DMS53 treated with DMSO at 0.1 percent for 48 hours (cell line): ENCODE data around the gene DHCR7.
A peak's percentile ranks its signal among the peaks of the same experiment; 100 is the strongest.

Source experiments
- DNase-seq: peaks from one replicate; lab custom pipeline; 2025; ENCODE audit not compliant: unreplicated experiment; lab: John Stamatoyannopoulos, UW

The DHCR7 gene

GRCh38 chr11:71420455-71421241 is 27.5 kb downstream of the DHCR7 start:
- DNase-seq = peak; percentile 93

GRCh38 chr11:71418643-71419042 is 29.6 kb downstream of the DHCR7 start:
- DNase-seq = no peak

GRCh38 chr11:71414645-71415044 is 33.5 kb downstream of the DHCR7 start:
- no peak for DNase-seq

GRCh38 chr11:71410363-71410966 is 37.7 kb downstream of the DHCR7 start:
- DNase-seq = no peak

GRCh38 chr11:71408826-71409225 is 39.4 kb downstream of the DHCR7 start:
- DNase-seq = no peak

GRCh38 chr11:71407356-71407755 is 40.8 kb downstream of the DHCR7 start:
- no peak for DNase-seq

GRCh38 chr11:71406681-71407080 is 41.5 kb downstream of the DHCR7 start:
- DNase-seq = peak; percentile 62

- DNase-seq = no peak
These were observed 44.0 kb downstream of the DHCR7 start for GRCh38 chr11:71404209-71404608.

- no peak for DNase-seq
These were observed 45.3 kb downstream of the DHCR7 start for GRCh38 chr11:71402878-71403277.

GRCh38 chr11:71400216-71400615 is 48.0 kb downstream of the DHCR7 start:
- no peak for DNase-seq

GRCh38 chr11:71399341-71399740 is 48.9 kb downstream of the DHCR7 start:
- no peak for DNase-seq

GRCh38 chr11:71397961-71398360 is 50.2 kb downstream of the DHCR7 start:
- no peak for DNase-seq

- no peak for DNase-seq
These were observed 50.8 kb downstream of the DHCR7 start for GRCh38 chr11:71397331-71397860.

- no peak for DNase-seq
These were observed 51.6 kb downstream of the DHCR7 start for GRCh38 chr11:71396548-71397123.

- no peak for DNase-seq
These were observed 52.4 kb downstream of the DHCR7 start for GRCh38 chr11:71395774-71396173.

- no peak for DNase-seq
These were observed 53.0 kb downstream of the DHCR7 start for GRCh38 chr11:71395263-71395560.

GRCh38 chr11:71393283-71393682 is 54.9 kb downstream of the DHCR7 start:
- DNase-seq = no peak

GRCh38 chr11:71391796-71392195 is 56.4 kb downstream of the DHCR7 start:
- no peak for DNase-seq

GRCh38 chr11:71391352-71391751 is 56.8 kb downstream of the DHCR7 start:
- DNase-seq = no peak

- no peak for DNase-seq
These were observed 59.5 kb downstream of the DHCR7 start for GRCh38 chr11:71388637-71389235.

- DNase-seq = no peak
These were observed 60.2 kb downstream of the DHCR7 start for GRCh38 chr11:71387784-71388636.
